Upper lobe of left lung (tissue), 6 donors: Measurements from ENCODE around the gene GHRH. TPM values are rescaled to one million over a fixed set of nuclear protein-coding genes. Genes with fewer than 3 reads are reported as not detected.

ENCODE experiments used
- ATAC-seq, 2 donors: fragments of 200-7000 bp; cut with Tn5 transposase; one replicate each; pipeline ENCODE4 v1.9.1; 2022; ENCODE audit warnings: mild to moderate bottlenecking in 2 of 2, moderate library complexity in 2 of 2; ENCODE audit not compliant: low FRiP score in 2 of 2
- DNase-seq, 2 donors: peaks; one replicate each; pipeline ENCODE4 v3.0.0-alpha.2; 2019 to 2020
- H3K27ac ChIP-seq, 4 donors: fragments of 200-600 bp; sonication (generic); one replicate each; pipeline ENCODE4 v1.5.1; 2016 to 2019
- H3K27me3 ChIP-seq, 4 donors: fragments of 200-600 bp; sonication (generic); one replicate each; pipeline ENCODE4 v1.5.1; 2017 to 2019
- H3K36me3 ChIP-seq, 4 donors: fragments of 200-600 bp; sonication (generic); one replicate each; pipeline ENCODE4 v1.5.1; 2016 to 2019
- H3K4me1 ChIP-seq, 4 donors: fragments of 200-600 bp; sonication (generic); one replicate each; pipeline ENCODE4 v1.5.1; 2018 to 2019
- H3K4me3 ChIP-seq, 4 donors: fragments of 200-600 bp; sonication (generic); one replicate each; pipeline ENCODE4 v1.5.1; 2017 to 2019; ENCODE audit warnings: mild to moderate bottlenecking in 2 of 4, moderate library complexity in 1 of 4
- H3K9me3 ChIP-seq, 4 donors: fragments of 200-600 bp; sonication (generic); one replicate each; pipeline ENCODE4 v1.5.1; 2018 to 2019
- CTCF ChIP-seq, 6 experiments: fragments of 450-650 bp in 4 of 6; fragments of 200-600 bp in 2 of 6; sonication (generic) in 2 of 6; IDR thresholded peaks; one replicate each; pipeline ENCODE4 v1.5.1; 2016 to 2019; ENCODE audit warnings: antibody characterized with exemption in 6 of 6
- EP300 ChIP-seq, 4 donors: sonication (generic); formaldehyde crosslinking; IDR thresholded peaks; one replicate each; pipeline ENCODE4 v1.5.1; 2017; ENCODE audit warnings: antibody characterized with exemption in 4 of 4, control low read depth in 2 of 4
- POLR2A ChIP-seq, 4 donors: fragments of 450-650 bp; IDR thresholded peaks; one replicate each; pipeline ENCODE4 v1.5.1; 2016 to 2017; ENCODE audit warnings: antibody characterized with exemption in 4 of 4, mild to moderate bottlenecking in 2 of 4
- POLR2AphosphoS5 ChIP-seq, 2 donors: sonication (generic); formaldehyde crosslinking; IDR thresholded peaks; one replicate each; pipeline ENCODE4 v1.5.1; 2017; ENCODE audit warnings: antibody characterized with exemption in 2 of 2
- WGBS, 2 donors: methylation state at CpG; one replicate each; pipeline ENCODE4 v1.1.5; 2017 to 2018; 5-methylcytosine and 5-hydroxymethylcytosine counted together
- total RNA-seq, 6 donors: library from RNA; depleted of rRNA in 4 of 6; stranded (reverse); fragments of >200 nt in 4 of 6; gene quantifications; one replicate each; pipeline versions ENCODE4 v1.1.0 to v1.2.1, GENCODE V29; 2016 to 2021
- donor health status: DM: no; HTN: no; CAD: no; lungs with moderate emphysema.
- donor health status: DM: no; HTN: yes; CAD: no; lungs with severe emphysema.

GHRH gene
- total RNA-seq = not detected

- DNase-seq (no peak), ATAC-seq (no peak)
- Histone ChIP-seq H3K9me3 (no peaks in the 10 kb centered on the region), H3K4me3 (no peak within 1 kb of the TSS), H3K36me3 (no peaks in the 10 kb centered on the region), H3K27ac (no peak within 1 kb of the TSS), H3K4me1 (no peaks in the 10 kb centered on the region), H3K27me3 (no peaks in the 10 kb centered on the region)
- TF ChIP-seq EP300 (IDR thresholded peaks at IDR 0.05) (no peak), POLR2A (IDR thresholded peaks at IDR 0.05) (no peak), CTCF (IDR thresholded peaks at IDR 0.05) (no peak), POLR2AphosphoS5 (IDR thresholded peaks at IDR 0.05) (no peak)
- 82 to 88% methylated on average over 9 of the region's 9 CpGs for WGBS, 2 donors
These were observed at the start of gene GHRH for GRCh38 chr20:37261714-37262113. Gene GHRH, minus strand, starts transcription at chr20:37261814. Its CDS starts 4,925 bp downstream, at chr20:37256889.

GRCh38 chr20:37310951-37311350 is 49.3 kb upstream of the GHRH start:
- no peak for TF ChIP-seq POLR2A (IDR thresholded peaks at IDR 0.05)
- TF ChIP-seq CTCF (IDR thresholded peaks at IDR 0.05) = no peak
- no peak for TF ChIP-seq EP300 (IDR thresholded peaks at IDR 0.05)
- no peak for TF ChIP-seq POLR2AphosphoS5 (IDR thresholded peaks at IDR 0.05)
- no peaks in the 10 kb centered on the region for H3K9me3 ChIP-seq
- 92 to 98% methylated on average over 7 to 11 of the region's 11 CpGs for WGBS, 2 donors
- H3K36me3 ChIP-seq = peaks cover 0 to 48% (median 20%) of the 10 kb centered on the region in 4 donors
- H3K4me1 ChIP-seq = peaks cover 9 to 29% (median 18%) of the 10 kb centered on the region in 4 donors
- no peak overlapping the region for H3K27ac ChIP-seq
- H3K4me3 ChIP-seq = no peak overlapping the region
- H3K27me3 ChIP-seq = no peaks in the 10 kb centered on the region
- peak in 1 of 2 donors; percentile 61 for DNase-seq
- ATAC-seq = no peak

GRCh38 chr20:37309936-37310590 is 48.4 kb upstream of the GHRH start:
- Histone ChIP-seq H3K4me1 (peaks cover 5 to 20% (median 11%) of the 10 kb centered on the region in 4 donors), H3K27ac (no peak overlapping the region), H3K27me3 (no peaks in the 10 kb centered on the region), H3K4me3 (no peak overlapping the region), H3K9me3 (no peaks in the 10 kb centered on the region), H3K36me3 (peaks cover 0 to 43% (median 18%) of the 10 kb centered on the region in 4 donors)
- TF ChIP-seq EP300 (IDR thresholded peaks at IDR 0.05) (no peak), POLR2AphosphoS5 (IDR thresholded peaks at IDR 0.05) (no peak)
- ATAC-seq (no peak), DNase-seq (no peak)
- WGBS, 2 donors = 84 to 88% methylated on average over 10 to 16 of the region's 16 CpGs

GRCh38 chr20:37309290-37309689 is 47.7 kb upstream of the GHRH start:
- H3K27ac ChIP-seq = no peak overlapping the region
- H3K36me3 ChIP-seq = peaks cover 0 to 50% (median 15%) of the 10 kb centered on the region in 4 donors

More at GRCh38 chr20:37309290-37309689, 47.7 kb upstream of the GHRH start:
- ATAC-seq (no peak), DNase-seq (no peak)
- Histone ChIP-seq H3K4me3 (no peak overlapping the region), H3K27me3 (no peaks in the 10 kb centered on the region), H3K4me1 (peaks cover 4 to 14% (median 7%) of the 10 kb centered on the region in 4 donors), H3K9me3 (no peaks in the 10 kb centered on the region)
- no peak for TF ChIP-seq CTCF (IDR thresholded peaks at IDR 0.05)
- no peak for TF ChIP-seq POLR2AphosphoS5 (IDR thresholded peaks at IDR 0.05)
- TF ChIP-seq EP300 (IDR thresholded peaks at IDR 0.05) = no peak
- no peak for TF ChIP-seq POLR2A (IDR thresholded peaks at IDR 0.05)
- WGBS, 2 donors = 94 to 97% methylated on average over 6 of the region's 6 CpGs
